Trophoblast cell (in vitro differentiated cells and primary cell): ENCODE data around the gene TLE4.
A peak's percentile ranks its signal among the peaks of the same experiment; 100 is the strongest.

Experiments used
- DNase-seq, 2 donors: peaks; one replicate each; pipeline ENCODE4 v3.0.0-alpha.2; 2016
- H2AFZ ChIP-seq: 2 replicates; pipeline ENCODE4 v1.6.1; 2013; ENCODE audit warnings: low read length, moderate library complexity, mild to moderate bottlenecking; ENCODE audit not compliant: insufficient read depth, poor library complexity
- H2AK5ac ChIP-seq: 2 replicates; pipeline ENCODE4 v1.6.1; 2013; ENCODE audit warnings: mild to moderate bottlenecking, low read length
- H2BK120ac ChIP-seq: 2 replicates; pipeline ENCODE4 v1.6.1; 2013; ENCODE audit warnings: low read length, mild to moderate bottlenecking, moderate library complexity; ENCODE audit not compliant: insufficient read depth, poor library complexity
- H2BK12ac ChIP-seq: 2 replicates; pipeline ENCODE4 v1.6.1; 2013; ENCODE audit warnings: mild to moderate bottlenecking, low read length, moderate library complexity
- H2BK5ac ChIP-seq: 2 replicates; pipeline ENCODE4 v1.6.1; 2013; ENCODE audit warnings: low read length, low read depth, moderate library complexity, mild to moderate bottlenecking; ENCODE audit not compliant: poor library complexity
- H3K14ac ChIP-seq: 2 replicates; pipeline ENCODE4 v1.6.1; 2013; ENCODE audit warnings: mild to moderate bottlenecking, low read length
- H3K18ac ChIP-seq: 2 replicates; pipeline ENCODE4 v1.6.1; 2013; ENCODE audit warnings: mild to moderate bottlenecking, low read length
- H3K23ac ChIP-seq: 2 replicates; pipeline ENCODE4 v1.6.1; 2013; ENCODE audit warnings: low read length
- H3K27ac ChIP-seq: 2 replicates; pipeline ENCODE4 v1.5.1; 2013; ENCODE audit warnings: low read depth, mild to moderate bottlenecking, inconsistent platforms, low read length, moderate library complexity
- H3K27me3 ChIP-seq: 2 replicates; pipeline ENCODE4 v1.6.1; 2013; ENCODE audit warnings: inconsistent platforms, mild to moderate bottlenecking, low read length, moderate library complexity; ENCODE audit not compliant: insufficient read depth
- H3K36me3 ChIP-seq, 2 experiments: 1 replicate in 1 of 2; 2 replicates in 1 of 2; pipeline ENCODE4 v1.6.1; 2013; ENCODE audit warnings: low read length in 2 of 2, mild to moderate bottlenecking in 2 of 2, moderate library complexity in 1 of 2; ENCODE audit not compliant: insufficient read depth in 2 of 2, control insufficient read depth in 1 of 2
- H3K4ac ChIP-seq: 2 replicates; pipeline ENCODE4 v1.6.1; 2013; ENCODE audit warnings: low read depth, mild to moderate bottlenecking, low read length, moderate library complexity
- H3K4me1 ChIP-seq, 2 experiments: 1 replicate in 1 of 2; 2 replicates in 1 of 2; pipeline ENCODE4 v1.6.1; 2013; ENCODE audit warnings: low read length in 2 of 2, mild to moderate bottlenecking in 2 of 2, moderate library complexity in 1 of 2; ENCODE audit not compliant: insufficient read depth in 2 of 2, control insufficient read depth in 1 of 2
- H3K4me2 ChIP-seq: 2 replicates; pipeline ENCODE4 v1.6.1; 2013; ENCODE audit warnings: inconsistent platforms, mild to moderate bottlenecking, low read length, moderate library complexity
- H3K4me3 ChIP-seq: 2 replicates; pipeline ENCODE4 v1.5.1; 2013; ENCODE audit warnings: mild to moderate bottlenecking, low read depth, low read length, inconsistent platforms
- H3K79me1 ChIP-seq: one replicate; pipeline ENCODE4 v1.6.1; 2013; ENCODE audit warnings: low read length
- H3K79me2 ChIP-seq: 2 replicates; pipeline ENCODE4 v1.6.1; 2013; ENCODE audit warnings: low read length, mild to moderate bottlenecking; ENCODE audit not compliant: control insufficient read depth, insufficient read depth, poor library complexity
- H3K9ac ChIP-seq: 2 replicates; pipeline ENCODE4 v1.6.1; 2013; ENCODE audit warnings: mild to moderate bottlenecking, low read length
- H3K9me3 ChIP-seq: 2 replicates; pipeline ENCODE4 v1.6.1; 2013; ENCODE audit warnings: low read depth, mild to moderate bottlenecking, control low read depth, inconsistent platforms, low read length; ENCODE audit not compliant: insufficient read depth
- H4K12ac ChIP-seq: 2 replicates; pipeline ENCODE4 v1.6.1; 2013; ENCODE audit warnings: low read depth, mild to moderate bottlenecking, low read length, moderate library complexity
- H4K8ac ChIP-seq: 2 replicates; pipeline ENCODE4 v1.6.1; 2013; ENCODE audit warnings: low read depth, mild to moderate bottlenecking, low read length, moderate library complexity
- H4K91ac ChIP-seq: one replicate; pipeline ENCODE4 v1.6.1; 2013; ENCODE audit warnings: low read depth, mild to moderate bottlenecking, low read length, moderate library complexity
- WGBS: extraction: QIAGEN DNeasy Blood & Tissue Kit; methylation state at CpG from one replicate; pipeline ENCODE4 v1.1.7; 2013; ENCODE audit warnings: missing lambda C conversion rate; ENCODE audit not compliant: insufficient read length, insufficient coverage; ENCODE audit errors: extremely low coverage; 5-methylcytosine and 5-hydroxymethylcytosine counted together

TLE4 gene

GRCh38 chr9:79551586-79551985 is 20.2 kb upstream of the TLE4 start:
- H2AK5ac ChIP-seq = no peak overlapping the region
- H3K36me3 ChIP-seq = no peaks in the 10 kb centered on the region
- H3K9ac ChIP-seq = no peak overlapping the region
- no peak overlapping the region for H4K91ac ChIP-seq
- peaks cover 2% of the 10 kb centered on the region for H3K9me3 ChIP-seq
- peak overlapping the region; percentile 83 for H3K27ac ChIP-seq
- H2BK12ac ChIP-seq = no peak overlapping the region
- no peaks in the 10 kb centered on the region for H3K79me2 ChIP-seq
- H2BK120ac ChIP-seq = no peak overlapping the region
- no peak overlapping the region for H4K12ac ChIP-seq
- H3K4ac ChIP-seq = no peak overlapping the region
- peak; percentile 91 to 97 for DNase-seq
- H3K4me1 ChIP-seq = peaks cover 2 to 12% of the 10 kb centered on the region in 2 experiments
- no peak overlapping the region for H3K14ac ChIP-seq
- H2BK5ac ChIP-seq = no peak overlapping the region
- WGBS = no CpG with 5 or more reads among the region's 4 CpGs
- no peak overlapping the region for H3K18ac ChIP-seq
- H3K23ac ChIP-seq = no peak overlapping the region
- no peak overlapping the region for H2AFZ ChIP-seq
- H4K8ac ChIP-seq = no peak overlapping the region
- H3K4me3 ChIP-seq = no peak overlapping the region
- peaks cover 5% of the 10 kb centered on the region for H3K79me1 ChIP-seq
- no peaks in the 10 kb centered on the region for H3K27me3 ChIP-seq
- H3K4me2 ChIP-seq = peak overlapping the region; percentile 33

- H3K4me3 ChIP-seq = no peak overlapping the region
These were observed 19.8 kb upstream of the TLE4 start for GRCh38 chr9:79551994-79552393.

GRCh38 chr9:79555474-79556089 is 16.2 kb upstream of the TLE4 start:
- no peaks in the 10 kb centered on the region for H3K27me3 ChIP-seq
- H3K18ac ChIP-seq = no peak overlapping the region
- peaks cover 2 to 12% of the 10 kb centered on the region in 2 experiments for H3K4me1 ChIP-seq
- no peak for DNase-seq
- no peak overlapping the region for H2AK5ac ChIP-seq
- no peak overlapping the region for H2BK120ac ChIP-seq
- no peaks in the 10 kb centered on the region for H3K36me3 ChIP-seq
- H2BK12ac ChIP-seq = no peak overlapping the region
- WGBS = no CpG with 5 or more reads among the region's 5 CpGs
- H4K8ac ChIP-seq = no peak overlapping the region
- H2BK5ac ChIP-seq = no peak overlapping the region
- H3K79me2 ChIP-seq = no peaks in the 10 kb centered on the region
- no peak overlapping the region for H3K27ac ChIP-seq
- H2AFZ ChIP-seq = no peak overlapping the region
- no peak overlapping the region for H3K4ac ChIP-seq
- peaks cover 5% of the 10 kb centered on the region for H3K79me1 ChIP-seq
- peaks cover 2% of the 10 kb centered on the region for H3K9me3 ChIP-seq
- no peak overlapping the region for H4K12ac ChIP-seq
- H3K23ac ChIP-seq = no peak overlapping the region
- H3K4me3 ChIP-seq = no peak overlapping the region
- H3K9ac ChIP-seq = no peak overlapping the region
- no peak overlapping the region for H3K4me2 ChIP-seq
- H4K91ac ChIP-seq = no peak overlapping the region
- no peak overlapping the region for H3K14ac ChIP-seq

More at GRCh38 chr9:79551994-79552393, 19.8 kb upstream of the TLE4 start:
- no peak overlapping the region for H3K18ac ChIP-seq
- no peak overlapping the region for H3K9ac ChIP-seq
- H2BK120ac ChIP-seq = peak overlapping the region; percentile 50
- H3K4me2 ChIP-seq = peak overlapping the region; percentile 10
- H4K12ac ChIP-seq = no peak overlapping the region
- H3K36me3 ChIP-seq = no peaks in the 10 kb centered on the region
- H3K79me1 ChIP-seq = peaks cover 5% of the 10 kb centered on the region
- H3K14ac ChIP-seq = no peak overlapping the region
- H2AFZ ChIP-seq = no peak overlapping the region
- peaks cover 2 to 12% of the 10 kb centered on the region in 2 experiments for H3K4me1 ChIP-seq
- no peak overlapping the region for H3K4ac ChIP-seq
- H3K9me3 ChIP-seq = peaks cover 2% of the 10 kb centered on the region
- no peak overlapping the region for H2BK5ac ChIP-seq
- H3K27ac ChIP-seq = peak overlapping the region; percentile 83
- H2AK5ac ChIP-seq = no peak overlapping the region
- no CpG with 5 or more reads among the region's 1 CpG for WGBS
- no peak overlapping the region for H3K23ac ChIP-seq
- peak overlapping the region; percentile 42 for H4K91ac ChIP-seq
- H4K8ac ChIP-seq = no peak overlapping the region
- H3K79me2 ChIP-seq = no peaks in the 10 kb centered on the region
- no peaks in the 10 kb centered on the region for H3K27me3 ChIP-seq
- peak overlapping the region; percentile 72 for H2BK12ac ChIP-seq
- DNase-seq = no peak

- Histone ChIP-seq H3K4ac (no peak overlapping the region), H2BK5ac (no peak overlapping the region), H3K23ac (no peak overlapping the region), H3K36me3 (no peaks in the 10 kb centered on the region), H3K9me3 (no peaks in the 10 kb centered on the region), H3K79me1 (no peaks in the 10 kb centered on the region), H3K14ac (no peak overlapping the region), H3K4me3 (no peak overlapping the region), H3K27ac (no peak overlapping the region), H3K27me3 (no peaks in the 10 kb centered on the region), H2AK5ac (no peak overlapping the region), H2AFZ (no peak overlapping the region), H4K12ac (no peak overlapping the region), H2BK12ac (no peak overlapping the region), H4K91ac (no peak overlapping the region), H3K4me1 (no peaks in the 10 kb centered on the region), H3K79me2 (no peaks in the 10 kb centered on the region), H4K8ac (no peak overlapping the region), H3K18ac (no peak overlapping the region), H3K4me2 (no peak overlapping the region), H2BK120ac (no peak overlapping the region), H3K9ac (no peak overlapping the region)
- no CpG with 5 or more reads among the region's 3 CpGs for WGBS
- DNase-seq = no peak
These were observed 12.1 kb upstream of the TLE4 start for GRCh38 chr9:79559495-79560181.
